ENCODE data around the gene ADAMTS12.

- TF ChIP-seq POU6F1 (CRISPR knock-in tag; IDR thresholded peaks at IDR 0.05; ENCODE audit: borderline replicate concordance, low read depth), result no peak
- no peak for TF ChIP-seq ZNF565 (CRISPR knock-in tag; conservative IDR thresholded peaks at IDR 0.05; ENCODE audit: low read depth)
- no peak for TF ChIP-seq RARB (CRISPR knock-in tag; IDR thresholded peaks at IDR 0.05)
- no peak for TF ChIP-seq ZC3H10 (CRISPR knock-in tag; IDR thresholded peaks at IDR 0.05)
- TF ChIP-seq OSR1 (CRISPR knock-in tag; IDR thresholded peaks at IDR 0.05), result no peak
- TF ChIP-seq ZNF70 (CRISPR knock-in tag; IDR thresholded peaks at IDR 0.05), result no peak
- TF ChIP-seq PATZ1 (CRISPR knock-in tag; IDR thresholded peaks at IDR 0.05; ENCODE audit: borderline replicate concordance), result no peak
- TF ChIP-seq SNAI2 (CRISPR knock-in tag; IDR thresholded peaks at IDR 0.05), result no peak
These were observed 220.0 kb downstream of the ADAMTS12 start for GRCh38 chr5:33671700-33672291.

Data from SK-N-SH treated with all-trans-retinoic acid at 6 μM for 48 hours (cell line).